MM.1S (cell line): ENCODE measurements around the gene LRRC42.

Experiments
- CTCF ChIP-seq: fragments of 300-600 bp; sonication (generic); IDR thresholded peaks from 2 replicates; pipeline ENCODE4 v1.5.1; 2016; ENCODE audit warnings: antibody characterized with exemption, low read length, mixed read lengths
- EZH2phosphoT487 ChIP-seq: fragments of 300-600 bp; sonication (generic); IDR thresholded peaks from 2 replicates; pipeline ENCODE4 v1.6.1; 2018; ENCODE audit warnings: antibody characterized with exemption, low read length

GRCh38 chr1:53957194-53957818 lies 11.2 kb downstream of the LRRC42 start:
- TF ChIP-seq EZH2phosphoT487, result no peak
- no peak for TF ChIP-seq CTCF
